Vagina (tissue), 2 donors: ENCODE data around the gene GPAT3.

ENCODE experiments used
- POLR2A ChIP-seq, 2 donors: fragments of 450-650 bp; IDR thresholded peaks; one replicate each; pipeline ENCODE4 v1.6.1; 2017; ENCODE audit warnings: antibody characterized with exemption in 2 of 2, mild to moderate bottlenecking in 2 of 2, moderate library complexity in 2 of 2
- TF ChIP-seq, protein P1 (sequence below), 3 experiments: fragments of 450-650 bp in 2 of 3; fragments of 200-600 bp in 1 of 3; sonication (generic) in 1 of 3; IDR thresholded peaks; one replicate each; pipeline ENCODE4 v1.5.1; 2017 to 2019; ENCODE audit warnings: antibody characterized with exemption in 3 of 3, mild to moderate bottlenecking in 2 of 3, moderate library complexity in 2 of 3

- TF ChIP-seq, protein P1, sequence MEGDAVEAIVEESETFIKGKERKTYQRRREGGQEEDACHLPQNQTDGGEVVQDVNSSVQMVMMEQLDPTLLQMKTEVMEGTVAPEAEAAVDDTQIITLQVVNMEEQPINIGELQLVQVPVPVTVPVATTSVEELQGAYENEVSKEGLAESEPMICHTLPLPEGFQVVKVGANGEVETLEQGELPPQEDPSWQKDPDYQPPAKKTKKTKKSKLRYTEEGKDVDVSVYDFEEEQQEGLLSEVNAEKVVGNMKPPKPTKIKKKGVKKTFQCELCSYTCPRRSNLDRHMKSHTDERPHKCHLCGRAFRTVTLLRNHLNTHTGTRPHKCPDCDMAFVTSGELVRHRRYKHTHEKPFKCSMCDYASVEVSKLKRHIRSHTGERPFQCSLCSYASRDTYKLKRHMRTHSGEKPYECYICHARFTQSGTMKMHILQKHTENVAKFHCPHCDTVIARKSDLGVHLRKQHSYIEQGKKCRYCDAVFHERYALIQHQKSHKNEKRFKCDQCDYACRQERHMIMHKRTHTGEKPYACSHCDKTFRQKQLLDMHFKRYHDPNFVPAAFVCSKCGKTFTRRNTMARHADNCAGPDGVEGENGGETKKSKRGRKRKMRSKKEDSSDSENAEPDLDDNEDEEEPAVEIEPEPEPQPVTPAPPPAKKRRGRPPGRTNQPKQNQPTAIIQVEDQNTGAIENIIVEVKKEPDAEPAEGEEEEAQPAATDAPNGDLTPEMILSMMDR (IDR thresholded peaks at IDR 0.05): no peak
- no peak for TF ChIP-seq POLR2A (IDR thresholded peaks at IDR 0.05)
Measured at GRCh38 chr4:83552924-83553323, 17.0 kb downstream of the GPAT3 start.
